Ovary (tissue), 9 donors: ENCODE measurements around the gene ARHGAP11A. TPM values are rescaled to one million over a fixed set of nuclear protein-coding genes. Genes with fewer than 3 reads are reported as not detected.

Source experiments
- DNase-seq, 5 donors: peaks; one replicate each; pipeline ENCODE4 v3.0.0-alpha.2; 2019 to 2020
- H3K27ac ChIP-seq, 2 donors: fragments of 200-600 bp; one replicate each; pipeline versions ENCODE4 v1.5.1 to v1.8.0; 2019 to 2022
- H3K27me3 ChIP-seq: fragments of 200-600 bp; one replicate; pipeline ENCODE4 v1.8.0; 2022
- H3K36me3 ChIP-seq: fragments of 200-600 bp; sonication (generic); one replicate; pipeline ENCODE4 v1.5.1; 2019
- H3K4me1 ChIP-seq: one replicate; pipeline ENCODE4 v1.8.1; 2013; ENCODE audit warnings: mild to moderate bottlenecking, moderate library complexity; ENCODE audit not compliant: insufficient read depth
- H3K4me3 ChIP-seq: fragments of 200-600 bp; sonication (generic); one replicate; pipeline ENCODE4 v1.5.1; 2017
- H3K9me3 ChIP-seq, 2 donors: fragments of 200-600 bp in 1 of 2; sonication (generic) in 1 of 2; one replicate each; pipeline versions ENCODE4 v1.5.1 to v1.8.1; 2013 to 2019; ENCODE audit warnings: mild to moderate bottlenecking in 1 of 2, moderate library complexity in 1 of 2
- EP300 ChIP-seq: sonication (generic); formaldehyde crosslinking; IDR thresholded peaks from one replicate; pipeline ENCODE4 v1.6.1; 2017; ENCODE audit warnings: antibody characterized with exemption
- POLR2A ChIP-seq: fragments of 450-650 bp; IDR thresholded peaks from one replicate; pipeline ENCODE4 v1.6.1; 2017; ENCODE audit warnings: antibody characterized with exemption, mild to moderate bottlenecking, moderate library complexity
- WGBS, 3 donors: extraction: QIAGEN DNeasy Blood & Tissue Kit in 1 of 3; methylation state at CpG; one replicate each; pipeline versions ENCODE4 v1.1.5 to v1.1.7; 2013 to 2017; 5-methylcytosine and 5-hydroxymethylcytosine counted together
- intact Hi-C, 4 donors: fragments of 100-400 bp; cut with DNase I; formaldehyde crosslinking; loops; one replicate each; pipeline versions ENCODE4 v1.11.0 to v1.15.1; 2022 to 2023
- polyA plus RNA-seq, 2 donors: library from polyadenylated mRNA; stranded (reverse); fragments of 200-250 nt in 1 of 2; fragments of 350-450 nt in 1 of 2; fragmentation: Illumina TruSeq in 1 of 2; extraction: RNeasy Lipid Tissue Mini Kit (QIAGEN cat#74804) in 1 of 2; gene quantifications; one replicate each; pipeline ENCODE4 v1.2.3, GENCODE V29; 2013 to 2014
- total RNA-seq, 7 donors: library from RNA; depleted of rRNA in 2 of 7; stranded (reverse); fragments of >200 nt in 2 of 7; fragmentation: NEBNext Ultra II Directional in 3 of 7; extraction: Animal tissue kit (Norgen Biotek cat#: 25700) in 3 of 7; gene quantifications; one replicate each; pipeline versions ENCODE4 v1.1.0 to v1.2.4, GENCODE V29; 2016 to 2023
- TF ChIP-seq, protein P1 (sequence below), 3 donors: fragments of 450-650 bp in 2 of 3; fragments of 200-600 bp in 1 of 3; IDR thresholded peaks; one replicate each; pipeline versions ENCODE4 v1.5.1 to v1.8.0; 2016 to 2022; ENCODE audit warnings: antibody characterized with exemption in 3 of 3, mild to moderate bottlenecking in 1 of 3
- donor health status: DM: no; HTN: no; CAD: no; lungs with moderate emphysema.
- donor health status: DM: no; HTN: no; CAD: no.
- donor health status: Bipolar disorder and iron deficiency.
- donor health status: DM: yes; HTN: yes; CAD: no.
- donor health status: DM: no; HTN: no; CAD: no.
- donor health status: DM: yes; HTN: yes; CAD: no.

Gene ARHGAP11A
- total and polyA plus RNA-seq, 9 donors = 0.48 to 3.1 (median 1.1) TPM

DNA sequence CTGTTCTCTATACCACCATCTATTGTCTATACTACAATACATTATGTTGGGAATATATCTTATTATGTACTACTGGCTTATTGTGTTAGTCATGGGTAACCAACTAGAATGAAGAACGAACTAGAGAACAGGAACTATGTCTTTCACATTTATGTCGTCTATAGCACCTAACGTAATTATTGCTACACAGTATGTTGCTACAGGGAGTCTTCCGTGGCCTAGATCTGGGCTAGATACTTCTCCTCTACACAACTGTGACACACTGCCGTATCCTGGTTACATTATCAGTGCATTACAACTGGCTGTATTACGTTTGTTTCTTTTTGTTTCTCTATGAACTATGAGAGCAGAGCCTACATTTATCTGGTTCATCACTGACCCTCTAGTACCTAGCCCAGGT, 60.2 kb downstream of the ARHGAP11A start:
- H3K4me3 ChIP-seq = no peak overlapping the region
- H3K27ac ChIP-seq = no peak overlapping the region
- H3K36me3 ChIP-seq = no peaks in the 10 kb centered on the region
- WGBS, 3 donors = 62 to 74% (median 68%) methylated on average over 6 of the region's 6 CpGs
- DNase-seq = no peak
- no peaks in the 10 kb centered on the region for H3K4me1 ChIP-seq
- TF ChIP-seq, protein P1, sequence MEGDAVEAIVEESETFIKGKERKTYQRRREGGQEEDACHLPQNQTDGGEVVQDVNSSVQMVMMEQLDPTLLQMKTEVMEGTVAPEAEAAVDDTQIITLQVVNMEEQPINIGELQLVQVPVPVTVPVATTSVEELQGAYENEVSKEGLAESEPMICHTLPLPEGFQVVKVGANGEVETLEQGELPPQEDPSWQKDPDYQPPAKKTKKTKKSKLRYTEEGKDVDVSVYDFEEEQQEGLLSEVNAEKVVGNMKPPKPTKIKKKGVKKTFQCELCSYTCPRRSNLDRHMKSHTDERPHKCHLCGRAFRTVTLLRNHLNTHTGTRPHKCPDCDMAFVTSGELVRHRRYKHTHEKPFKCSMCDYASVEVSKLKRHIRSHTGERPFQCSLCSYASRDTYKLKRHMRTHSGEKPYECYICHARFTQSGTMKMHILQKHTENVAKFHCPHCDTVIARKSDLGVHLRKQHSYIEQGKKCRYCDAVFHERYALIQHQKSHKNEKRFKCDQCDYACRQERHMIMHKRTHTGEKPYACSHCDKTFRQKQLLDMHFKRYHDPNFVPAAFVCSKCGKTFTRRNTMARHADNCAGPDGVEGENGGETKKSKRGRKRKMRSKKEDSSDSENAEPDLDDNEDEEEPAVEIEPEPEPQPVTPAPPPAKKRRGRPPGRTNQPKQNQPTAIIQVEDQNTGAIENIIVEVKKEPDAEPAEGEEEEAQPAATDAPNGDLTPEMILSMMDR (IDR thresholded peaks at IDR 0.05) = no peak
- TF ChIP-seq EP300 (no peak), POLR2A (no peak)
- no peaks in the 10 kb centered on the region for H3K27me3 ChIP-seq
- intact Hi-C loops = no loop called here
- no peaks in the 10 kb centered on the region for H3K9me3 ChIP-seq

DNA sequence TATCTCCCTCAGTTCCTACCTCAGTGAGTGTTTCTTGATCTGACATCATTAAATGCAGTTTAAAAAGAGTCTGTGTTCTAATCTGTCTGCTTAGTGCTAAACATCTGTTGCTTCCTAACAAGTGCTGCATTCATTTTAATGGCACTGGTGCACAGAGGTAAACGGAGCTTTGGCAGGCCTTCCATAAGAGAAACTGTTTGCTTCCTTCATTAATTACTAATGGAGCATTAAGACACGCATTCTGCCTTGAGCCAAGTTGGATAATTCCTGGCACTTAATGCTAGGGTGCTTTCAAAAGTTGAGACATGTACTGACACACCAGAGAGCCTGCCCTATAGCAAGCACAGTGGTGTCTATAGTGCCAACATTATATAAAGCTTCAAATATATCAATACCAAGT, 60.9 kb downstream of the ARHGAP11A start:
- H3K36me3 ChIP-seq = no peaks in the 10 kb centered on the region
- no peak overlapping the region for H3K4me3 ChIP-seq
- 70 to 75% (median 74%) methylated on average over 2 of the region's 2 CpGs for WGBS, 3 donors
- H3K27ac ChIP-seq = no peak overlapping the region
- no peak for DNase-seq
- H3K4me1 ChIP-seq = no peaks in the 10 kb centered on the region
- TF ChIP-seq, protein P1 (IDR thresholded peaks at IDR 0.05) = no peak
- no peak for TF ChIP-seq POLR2A
- no peak for TF ChIP-seq EP300
- H3K9me3 ChIP-seq = no peaks in the 10 kb centered on the region
- intact Hi-C loops = no loop called here
- no peaks in the 10 kb centered on the region for H3K27me3 ChIP-seq

DNA sequence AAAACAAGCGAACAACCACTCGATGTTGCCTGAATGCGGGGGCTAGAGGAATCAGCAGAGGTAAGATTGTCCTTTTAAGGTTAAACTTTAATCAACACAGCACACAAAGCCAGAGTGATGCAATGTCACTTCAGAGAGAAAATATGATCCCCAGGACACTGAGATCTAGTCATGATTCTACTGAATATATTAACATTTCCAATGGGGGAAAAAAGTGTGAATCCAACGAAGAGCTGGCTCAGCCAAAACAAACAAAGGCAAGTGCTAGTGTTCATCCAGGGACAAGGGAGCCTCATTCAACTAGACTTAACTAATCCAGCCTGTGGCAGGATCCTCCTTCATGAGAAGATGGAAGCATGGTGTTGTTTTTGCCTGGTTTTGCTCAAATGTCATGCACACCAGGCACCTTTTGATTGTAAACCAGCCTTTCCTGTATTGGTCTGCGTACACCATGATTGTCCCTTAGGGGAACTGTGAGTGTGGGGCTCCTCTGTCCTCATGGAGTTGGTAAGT, 62.0 kb downstream of the ARHGAP11A start:
- Histone ChIP-seq H3K4me3 (no peak overlapping the region), H3K27ac (no peak overlapping the region), H3K9me3 (no peaks in the 10 kb centered on the region), H3K4me1 (no peaks in the 10 kb centered on the region), H3K36me3 (no peaks in the 10 kb centered on the region), H3K27me3 (no peaks in the 10 kb centered on the region)
- intact Hi-C loops = no loop called here
- no peak for DNase-seq
- TF ChIP-seq, protein P1 (IDR thresholded peaks at IDR 0.05) = no peak
- TF ChIP-seq EP300 = no peak
- TF ChIP-seq POLR2A = no peak
- 86 to 89% (median 89%) methylated on average over 5 of the region's 5 CpGs for WGBS, 3 donors

DNA sequence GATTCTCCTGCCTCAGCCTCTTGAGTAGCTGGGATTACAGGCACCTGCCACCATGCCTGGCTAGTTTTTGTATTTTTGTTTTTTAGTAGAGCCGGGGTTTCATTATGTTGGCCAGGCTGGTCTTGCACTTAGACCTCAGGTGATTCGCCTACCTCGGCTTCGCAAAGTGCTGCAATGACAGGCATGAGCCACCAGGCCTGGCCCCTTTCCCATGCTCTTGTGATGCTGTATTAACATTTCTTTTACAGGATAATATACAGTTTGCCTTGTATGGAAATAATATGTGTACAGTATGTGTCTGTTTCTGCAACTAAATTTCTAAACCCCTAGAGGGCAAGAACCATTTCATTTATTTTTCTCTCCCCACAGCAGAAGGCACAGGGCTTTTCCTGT, 64.0 kb downstream of the ARHGAP11A start:
- Histone ChIP-seq H3K4me3 (no peak overlapping the region), H3K36me3 (no peaks in the 10 kb centered on the region), H3K27ac (no peak overlapping the region), H3K27me3 (no peaks in the 10 kb centered on the region), H3K4me1 (no peaks in the 10 kb centered on the region), H3K9me3 (no peaks in the 10 kb centered on the region)
- DNase-seq = no peak
- intact Hi-C loops = no loop called here
- TF ChIP-seq, protein P1 (IDR thresholded peaks at IDR 0.05) = no peak
- TF ChIP-seq POLR2A = no peak
- no peak for TF ChIP-seq EP300
- 94 to 96% (median 95%) methylated on average over 4 of the region's 4 CpGs for WGBS, 3 donors
